ENCODE results near the gene IRAK2.

Gene IRAK2

GRCh38 chr3:10164546-10165393, at the start of gene IRAK2:
TSS of gene IRAK2 (plus strand) at chr3:10164919. CDS start at chr3:10164955, 36 bp downstream.
- peak within 1 kb of the TSS; percentile 89 to 90 for H3K27ac ChIP-seq
- H3K36me3 ChIP-seq = no peaks in the 10 kb centered on the region
- H3K4me3 ChIP-seq = peak within 1 kb of the TSS; percentile 82 to 95
- H3K27me3 ChIP-seq = no peaks in the 10 kb centered on the region
- intact Hi-C loops (cut with DNase I; ENCODE audit: low total_unique reads) = loop anchor here (2.0 kb wide), 1 partner anchor 60 kb away; no protein-coding TSS in a partner anchor
- H3K4me1 ChIP-seq = peaks cover 0 to 14% (median 6%) of the 10 kb centered on the region in 4 donors
- TF ChIP-seq CTCF (IDR thresholded peaks at IDR 0.05) = peak; percentile 85 to 99
- DNase-seq = peak; percentile 68 to 88
- no peaks in the 10 kb centered on the region for H3K9me3 ChIP-seq

GRCh38 chr3:10115326-10116137, 49.2 kb upstream of the IRAK2 start, which contains the start of gene BRK1:
TSS of gene BRK1 (plus strand) at chr3:10115675. CDS start at chr3:10115702, 27 bp downstream.
- H3K9me3 ChIP-seq = no peaks in the 10 kb centered on the region
- TF ChIP-seq CTCF (IDR thresholded peaks at IDR 0.05) = peak in 1 of 2 experiments; percentile 14
- no peaks in the 10 kb centered on the region for H3K27me3 ChIP-seq
- peaks cover 0 to 4% (median 3%) of the 10 kb centered on the region in 3 donors for H3K36me3 ChIP-seq
- intact Hi-C loops (cut with DNase I; ENCODE audit: low total_unique reads) = no loop called here
- H3K4me3 ChIP-seq = peak within 1 kb of the TSS; percentile 68 to 90
- peak within 1 kb of the TSS; percentile 77 to 88 for H3K27ac ChIP-seq
- peak; percentile 96 for DNase-seq
- H3K4me1 ChIP-seq = peaks cover 0 to 40% (median 25%) of the 10 kb centered on the region in 4 donors

- TF ChIP-seq CTCF (IDR thresholded peaks at IDR 0.05) = no peak
- H3K36me3 ChIP-seq = peaks cover 0 to 9% (median 3%) of the 10 kb centered on the region in 3 donors
- peaks cover 0 to 40% (median 25%) of the 10 kb centered on the region in 4 donors for H3K4me1 ChIP-seq
- no peaks in the 10 kb centered on the region for H3K27me3 ChIP-seq
- intact Hi-C loops (cut with DNase I; ENCODE audit: low total_unique reads) = no loop called here
- no peak for DNase-seq
- H3K4me3 ChIP-seq = peak overlapping the region; percentile 68 to 90
- no peaks in the 10 kb centered on the region for H3K9me3 ChIP-seq
- peak overlapping the region; percentile 77 to 88 for H3K27ac ChIP-seq
Measured at GRCh38 chr3:10116138-10116460, 48.6 kb upstream of the IRAK2 start.

GRCh38 chr3:10116928-10117327, 47.8 kb upstream of the IRAK2 start:
- Histone ChIP-seq H3K4me3 (peak overlapping the region in 1 of 2 donors; percentile 68), H3K27me3 (no peaks in the 10 kb centered on the region)
- intact Hi-C loops (cut with DNase I; ENCODE audit: low total_unique reads) = no loop called here

More at GRCh38 chr3:10116928-10117327, 47.8 kb upstream of the IRAK2 start:
- Histone ChIP-seq H3K27ac (no peak overlapping the region), H3K9me3 (no peaks in the 10 kb centered on the region), H3K4me1 (peaks cover 0 to 40% (median 25%) of the 10 kb centered on the region in 4 donors), H3K36me3 (peaks cover 0 to 14% (median 7%) of the 10 kb centered on the region in 3 donors)
- TF ChIP-seq CTCF (IDR thresholded peaks at IDR 0.05) = no peak
- no peak for DNase-seq

Measured in tibial artery (tissue), 4 donors.